ENCODE measurements around the gene GATC. TPM values are rescaled to one million over a fixed set of nuclear protein-coding genes. Genes with fewer than 3 reads are reported as not detected.

Gene GATC
- total RNA-seq, 2 donors from 2014 or later: 29.4 to 37.9 TPM

GRCh38 chr12:120468821-120469449 is 22.7 kb downstream of the GATC start:
- Mint-ChIP-seq H3K4me3 (peak overlapping the region; percentile 93 to 97), H3K9me3 (no peaks in the 10 kb centered on the region), H3K27ac (peak overlapping the region; percentile 93), H3K4me1 (ENCODE audit: low read depth) (peaks cover 62% of the 10 kb centered on the region), H3K27me3 (ENCODE audit: low read depth) (no peaks in the 10 kb centered on the region), H3K36me3 (ENCODE audit: insufficient read depth in 2 of 2) (peaks cover 9 to 13% of the 10 kb centered on the region in 2 donors)
- ATAC-seq (replicated peaks in 1 of 2) (peak; percentile 37 to 48), DNase-seq (peak; percentile 30 to 53)

GRCh38 chr12:120469450-120470149 is 23.4 kb downstream of the GATC start, which contains the start of gene SRSF9:
Gene SRSF9, minus strand, starts transcription at chr12:120469748. Its CDS starts 139 bp downstream, at chr12:120469609.
- Mint-ChIP-seq H3K27ac (peak within 1 kb of the TSS; percentile 94), H3K27me3 (ENCODE audit: low read depth) (no peaks in the 10 kb centered on the region), H3K4me1 (ENCODE audit: low read depth) (peaks cover 60% of the 10 kb centered on the region), H3K4me3 (peak within 1 kb of the TSS; percentile 93 to 97), H3K36me3 (ENCODE audit: insufficient read depth in 2 of 2) (peaks cover 9% of the 10 kb centered on the region in 2 donors), H3K9me3 (no peaks in the 10 kb centered on the region)
- DNase-seq (peak; percentile 98 to 99), ATAC-seq (replicated peaks in 1 of 2) (peak; percentile 95)

GRCh38 chr12:120470150-120470784 is 24.0 kb downstream of the GATC start:
- ATAC-seq (replicated peaks in 1 of 2) (peak in 1 of 2 donors; percentile 29), DNase-seq (no peak)
- Mint-ChIP-seq H3K4me3 (peak overlapping the region; percentile 93 to 97), H3K4me1 (ENCODE audit: low read depth) (peaks cover 58% of the 10 kb centered on the region), H3K27me3 (ENCODE audit: low read depth) (no peaks in the 10 kb centered on the region), H3K27ac (peak overlapping the region; percentile 94), H3K9me3 (no peaks in the 10 kb centered on the region), H3K36me3 (ENCODE audit: insufficient read depth in 2 of 2) (peaks cover 6% of the 10 kb centered on the region in 2 donors)

GRCh38 chr12:120472521-120472920 is 26.3 kb downstream of the GATC start:
- DNase-seq (no peak), ATAC-seq (replicated peaks in 1 of 2) (no peak)
- peaks cover 36% of the 10 kb centered on the region for H3K4me1 Mint-ChIP-seq (ENCODE audit: low read depth)
- H3K27me3 Mint-ChIP-seq (ENCODE audit: low read depth): no peaks in the 10 kb centered on the region
- no peaks in the 10 kb centered on the region for H3K9me3 Mint-ChIP-seq
- H3K36me3 Mint-ChIP-seq (ENCODE audit: insufficient read depth in 2 of 2): peaks cover 2 to 3% of the 10 kb centered on the region in 2 donors
- H3K4me3 Mint-ChIP-seq: no peak overlapping the region
- H3K27ac Mint-ChIP-seq: no peak overlapping the region

- Mint-ChIP-seq H3K36me3 (ENCODE audit: insufficient read depth in 2 of 2) (no peaks in the 10 kb centered on the region), H3K4me3 (no peak overlapping the region), H3K4me1 (ENCODE audit: low read depth) (peaks cover 28% of the 10 kb centered on the region), H3K9me3 (no peaks in the 10 kb centered on the region), H3K27me3 (ENCODE audit: low read depth) (no peaks in the 10 kb centered on the region), H3K27ac (no peak overlapping the region)
- ATAC-seq (replicated peaks in 1 of 2) (no peak), DNase-seq (no peak)
Measured at GRCh38 chr12:120473807-120474615, 27.8 kb downstream of the GATC start.

- Mint-ChIP-seq H3K36me3 (ENCODE audit: insufficient read depth in 2 of 2) (no peaks in the 10 kb centered on the region), H3K27ac (no peak overlapping the region), H3K27me3 (ENCODE audit: low read depth) (no peaks in the 10 kb centered on the region), H3K4me1 (ENCODE audit: low read depth) (peaks cover 28% of the 10 kb centered on the region), H3K9me3 (no peaks in the 10 kb centered on the region), H3K4me3 (no peak overlapping the region)
- ATAC-seq (replicated peaks in 1 of 2): no peak
- DNase-seq: no peak
Measured at GRCh38 chr12:120474616-120474960, 28.3 kb downstream of the GATC start.

GRCh38 chr12:120475643-120476042 is 29.4 kb downstream of the GATC start:
- ATAC-seq (replicated peaks in 1 of 2): no peak
- Mint-ChIP-seq H3K27me3 (ENCODE audit: low read depth) (no peaks in the 10 kb centered on the region), H3K9me3 (no peaks in the 10 kb centered on the region), H3K36me3 (ENCODE audit: insufficient read depth in 2 of 2) (no peaks in the 10 kb centered on the region), H3K4me1 (ENCODE audit: low read depth) (peaks cover 25% of the 10 kb centered on the region), H3K4me3 (no peak overlapping the region), H3K27ac (no peak overlapping the region)
- no peak for DNase-seq

GRCh38 chr12:120479458-120479857 is 33.2 kb downstream of the GATC start:
- ATAC-seq (replicated peaks in 1 of 2) (no peak), DNase-seq (no peak)
- H3K27me3 Mint-ChIP-seq (ENCODE audit: low read depth): no peaks in the 10 kb centered on the region
- H3K36me3 Mint-ChIP-seq (ENCODE audit: insufficient read depth in 2 of 2): no peaks in the 10 kb centered on the region
- no peak overlapping the region for H3K4me3 Mint-ChIP-seq
- H3K4me1 Mint-ChIP-seq (ENCODE audit: low read depth): peaks cover 7% of the 10 kb centered on the region
- H3K27ac Mint-ChIP-seq: no peak overlapping the region
- no peaks in the 10 kb centered on the region for H3K9me3 Mint-ChIP-seq

GRCh38 chr12:120480211-120480610 is 34.0 kb downstream of the GATC start:
- no peak for ATAC-seq (replicated peaks in 1 of 2)
- Mint-ChIP-seq H3K9me3 (no peaks in the 10 kb centered on the region), H3K4me3 (no peak overlapping the region)

GRCh38 chr12:120481022-120481767 is 35.0 kb downstream of the GATC start:
- ATAC-seq (replicated peaks in 1 of 2) (no peak), DNase-seq (no peak)
- H3K27me3 Mint-ChIP-seq (ENCODE audit: low read depth): no peaks in the 10 kb centered on the region
- H3K4me3 Mint-ChIP-seq: no peak overlapping the region
- H3K4me1 Mint-ChIP-seq (ENCODE audit: low read depth): peaks cover 7% of the 10 kb centered on the region
- no peaks in the 10 kb centered on the region for H3K36me3 Mint-ChIP-seq (ENCODE audit: insufficient read depth in 2 of 2)
- no peaks in the 10 kb centered on the region for H3K9me3 Mint-ChIP-seq
- peak overlapping the region; percentile 84 for H3K27ac Mint-ChIP-seq

More at GRCh38 chr12:120480211-120480610, 34.0 kb downstream of the GATC start:
- DNase-seq: no peak
- Mint-ChIP-seq H3K4me1 (ENCODE audit: low read depth) (peaks cover 7% of the 10 kb centered on the region), H3K27ac (peak overlapping the region; percentile 40), H3K36me3 (ENCODE audit: insufficient read depth in 2 of 2) (no peaks in the 10 kb centered on the region), H3K27me3 (ENCODE audit: low read depth) (no peaks in the 10 kb centered on the region)

GRCh38 chr12:120483621-120484020 is 37.4 kb downstream of the GATC start:
- no peak overlapping the region for H3K27ac Mint-ChIP-seq
- no peaks in the 10 kb centered on the region for H3K36me3 Mint-ChIP-seq (ENCODE audit: insufficient read depth in 2 of 2)
- H3K27me3 Mint-ChIP-seq (ENCODE audit: low read depth): no peaks in the 10 kb centered on the region
- H3K4me1 Mint-ChIP-seq (ENCODE audit: low read depth): peaks cover 7% of the 10 kb centered on the region
- DNase-seq: no peak
- H3K9me3 Mint-ChIP-seq: no peaks in the 10 kb centered on the region
- no peak for ATAC-seq (replicated peaks in 1 of 2)
- H3K4me3 Mint-ChIP-seq: no peak overlapping the region

Data from activated T-cell treated with anti-CD3 and anti-CD28 coated beads, Interleukin-2, amount 50 U/mL, for 72 hours (primary cell).